ENCODE data around the gene RAMP3.
"Not testable (repeated sequence)": the region's sequence is repeated elsewhere in the genome, so short reads cannot be mapped to it uniquely, and the experiment has no call there.

RAMP3 gene

DNA sequence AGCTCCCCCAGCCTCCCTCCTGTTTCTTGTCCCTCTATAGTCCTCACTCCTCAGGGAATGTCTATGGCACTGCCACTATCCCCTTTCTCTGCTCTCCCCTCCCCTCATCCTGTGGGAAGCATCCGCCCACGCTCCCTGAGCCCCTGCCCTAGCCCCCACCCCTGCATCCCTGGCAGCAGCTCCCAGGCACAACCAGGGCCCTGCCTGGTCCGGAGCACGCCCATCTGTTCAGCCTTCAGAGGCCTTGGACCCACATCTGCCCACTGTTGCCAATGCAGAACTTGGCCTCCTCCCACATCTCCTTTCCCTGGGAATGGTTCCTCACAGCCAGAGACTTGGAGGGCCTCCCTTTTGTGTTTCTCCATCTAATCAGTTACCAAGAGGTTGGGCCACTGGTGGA, 25.7 kb upstream of the RAMP3 start:
- no peak for DNase-seq

DNA sequence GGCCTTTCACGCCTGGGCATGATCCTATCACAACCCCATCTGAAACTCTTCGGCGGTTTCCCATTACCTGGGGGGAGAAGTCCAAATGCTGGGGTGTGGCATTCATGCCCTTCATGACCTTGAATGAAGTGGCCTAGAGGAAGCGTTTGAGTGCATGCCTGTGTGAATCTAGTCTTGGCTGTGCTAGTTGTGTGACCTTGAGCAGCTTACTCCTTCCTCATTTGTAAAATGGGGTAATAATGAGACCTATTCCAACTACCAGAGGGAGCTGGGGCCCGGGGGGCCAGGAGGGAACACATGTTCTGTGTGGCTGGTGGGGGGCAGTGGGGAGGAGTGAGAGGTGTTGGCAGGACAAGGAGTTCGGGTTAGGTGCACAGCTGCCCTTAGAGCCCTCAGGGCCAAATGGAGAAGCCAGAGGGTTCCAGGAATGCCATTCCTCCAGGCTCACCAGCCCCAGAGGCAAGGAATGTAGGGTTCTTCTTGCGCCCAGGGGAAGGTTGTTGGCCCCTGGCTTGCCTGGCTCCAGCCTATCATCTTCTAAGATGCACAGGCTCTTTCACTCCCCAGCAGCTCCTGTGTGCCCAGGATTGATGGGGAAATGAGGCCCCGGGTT, 24.8 kb upstream of the RAMP3 start:
- no peak for DNase-seq

GRCh38 chr7:45133352-45133751, 24.2 kb upstream of the RAMP3 start:
- DNase-seq, result no peak

DNA sequence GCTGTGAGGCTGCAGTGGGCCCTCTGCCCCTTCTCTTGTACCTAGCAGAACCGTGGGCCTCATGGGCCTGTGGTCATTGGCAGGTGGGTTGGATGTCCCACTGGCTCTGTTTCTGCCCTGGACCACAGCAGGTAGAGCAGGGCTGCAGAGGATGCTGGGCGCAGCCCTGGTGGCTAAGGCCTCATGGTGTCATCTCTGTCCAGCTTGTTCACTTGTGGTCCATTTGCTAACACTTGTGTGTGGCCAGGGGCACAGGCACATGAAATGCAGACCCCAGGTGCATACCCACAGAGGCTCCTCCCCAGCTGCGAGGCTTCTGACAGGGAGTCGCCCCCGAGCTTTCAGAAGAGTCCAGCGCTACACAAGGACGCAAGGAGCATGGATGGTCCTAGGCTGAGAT, 23.7 kb upstream of the RAMP3 start:
- DNase-seq, result no peak

GRCh38 chr7:45136106-45137060, 21.2 kb upstream of the RAMP3 start:
- peak in 48 of 58 donors; percentile 6 to 68 (median 24) for DNase-seq

DNA sequence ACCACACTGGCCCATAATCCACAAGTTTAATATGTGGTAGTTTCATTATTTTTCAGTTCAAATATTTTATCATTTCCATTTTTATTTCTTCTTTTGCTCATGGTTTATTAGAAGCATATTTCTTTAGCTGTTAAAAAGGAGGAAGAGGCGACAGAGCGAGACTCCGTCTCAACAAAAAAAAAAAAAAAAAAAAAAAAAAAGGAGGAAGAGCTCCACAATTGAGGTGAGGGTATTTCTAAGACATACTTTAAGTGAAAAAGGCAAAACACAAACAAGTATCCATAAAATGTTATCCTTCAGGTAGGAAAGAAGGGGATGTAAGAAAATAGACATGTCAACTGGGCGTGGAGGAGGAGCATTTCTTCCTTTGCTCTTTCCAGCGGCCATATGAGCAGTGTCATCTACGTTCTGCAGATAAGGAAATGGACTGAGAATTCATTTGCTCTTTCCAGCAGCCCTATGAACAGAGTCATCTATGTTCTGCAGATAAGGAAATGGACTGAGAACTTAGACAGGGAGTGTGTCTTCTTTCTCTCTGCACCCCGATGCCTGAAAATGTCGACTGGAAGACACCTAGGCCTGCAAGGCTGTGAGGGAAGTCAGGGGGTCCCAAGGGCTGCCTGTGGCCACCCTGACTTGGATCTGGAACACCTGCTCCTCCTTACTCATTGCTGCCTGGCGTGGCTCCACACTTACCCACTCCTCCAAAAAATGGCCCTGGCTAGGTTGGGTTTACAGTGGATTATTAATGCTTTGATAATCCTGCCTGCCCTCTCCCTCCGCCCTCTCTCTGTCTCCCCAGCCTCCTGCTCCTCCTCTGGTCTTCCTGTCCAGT, 18.9 kb upstream of the RAMP3 start:
- no peak for DNase-seq

DNA sequence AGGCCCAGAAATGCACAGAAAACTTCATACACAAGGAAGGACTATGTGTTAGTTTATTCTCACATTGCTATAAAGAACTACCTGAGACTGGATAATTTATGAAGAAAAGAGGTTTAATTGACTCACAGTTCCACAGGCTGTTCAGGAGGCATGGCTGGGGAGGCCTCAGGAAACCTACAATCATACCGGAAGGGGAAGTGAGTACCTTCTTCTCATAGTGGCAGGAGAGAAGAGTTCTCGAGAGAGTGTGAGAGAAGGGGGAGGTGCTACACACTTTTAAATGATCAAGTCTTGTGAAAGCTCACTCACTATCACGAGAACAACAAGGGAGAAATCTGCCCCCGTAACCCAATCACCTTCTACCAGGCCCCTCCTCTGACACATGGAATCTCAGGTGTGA, 16.8 kb upstream of the RAMP3 start:
- DNase-seq, result no peak

- DNase-seq, result no peak
These were observed 14.0 kb upstream of the RAMP3 start for GRCh38 chr7:45143616-45144015.

GRCh38 chr7:45145881-45146280, 11.7 kb upstream of the RAMP3 start:
- no peak for DNase-seq

DNA sequence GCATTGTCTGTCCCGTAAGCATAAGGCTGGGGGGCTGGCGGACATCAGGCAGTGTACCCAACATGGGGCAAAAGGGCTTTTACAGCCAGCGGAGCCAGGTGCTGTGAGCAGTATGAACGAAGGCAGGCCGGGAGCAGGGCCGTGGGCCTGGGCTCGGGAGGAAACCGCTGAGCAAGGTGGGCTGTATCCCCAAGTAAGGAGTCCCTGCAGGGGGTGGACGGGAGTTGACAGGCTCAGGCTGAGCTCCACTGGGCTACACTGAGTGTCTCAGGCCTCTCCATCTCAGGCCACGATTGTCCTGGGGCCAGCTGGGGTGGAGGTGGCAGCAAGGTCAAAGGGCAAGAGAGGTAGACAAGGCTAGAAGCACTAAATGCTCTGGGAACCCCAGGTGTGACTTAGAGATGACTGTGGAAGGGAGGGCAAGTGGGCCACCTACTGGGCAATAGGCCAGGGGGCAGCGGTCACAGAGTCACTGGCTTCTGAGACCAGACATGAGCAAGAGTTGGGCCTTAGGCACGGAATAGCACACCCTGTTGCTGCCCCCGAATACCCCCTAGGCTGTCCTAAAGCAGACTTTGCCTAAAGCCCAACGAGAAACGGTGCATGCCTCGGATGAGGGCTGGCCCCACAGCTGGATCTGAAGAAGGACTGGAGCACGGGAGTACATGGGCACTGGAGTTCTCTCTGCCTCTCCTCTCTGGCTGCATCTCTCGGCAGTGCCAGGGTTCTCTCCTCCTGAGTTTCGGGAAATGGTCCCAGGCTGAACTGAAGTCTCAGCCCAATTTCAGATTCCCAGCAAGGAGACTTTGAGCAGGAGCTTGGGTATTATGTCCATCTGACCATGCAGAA, 10.8 kb upstream of the RAMP3 start:
- no peak for DNase-seq

GRCh38 chr7:45147858-45148652, 9.5 kb upstream of the RAMP3 start:
- no peak for DNase-seq

- DNase-seq, result no peak
These were observed 9.0 kb upstream of the RAMP3 start for GRCh38 chr7:45148653-45148973.

- no peak for DNase-seq
These were observed 8.0 kb upstream of the RAMP3 start for GRCh38 chr7:45149606-45150005.

DNA sequence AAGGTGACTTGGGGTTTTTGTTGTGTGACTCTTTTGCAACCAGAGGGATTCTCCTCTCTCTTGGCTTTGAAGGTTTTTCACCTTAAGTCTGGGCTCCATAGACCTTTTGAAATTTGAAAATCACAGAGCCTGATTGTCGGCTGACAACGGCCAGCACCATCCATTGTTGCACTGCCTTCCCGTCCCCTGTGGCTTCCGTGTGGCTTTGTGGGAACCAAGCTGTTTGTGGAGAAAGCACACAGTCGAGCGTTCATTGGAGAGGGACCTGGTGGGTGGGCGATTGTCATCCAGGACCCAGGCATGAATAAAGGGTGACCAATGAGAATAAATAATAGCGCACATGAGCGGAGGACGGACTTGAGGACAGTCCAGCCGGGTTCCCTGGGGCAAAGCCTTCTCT, 7.4 kb upstream of the RAMP3 start:
- DNase-seq, result no peak

GRCh38 chr7:45151131-45151684, 6.4 kb upstream of the RAMP3 start:
- no peak for DNase-seq

DNA sequence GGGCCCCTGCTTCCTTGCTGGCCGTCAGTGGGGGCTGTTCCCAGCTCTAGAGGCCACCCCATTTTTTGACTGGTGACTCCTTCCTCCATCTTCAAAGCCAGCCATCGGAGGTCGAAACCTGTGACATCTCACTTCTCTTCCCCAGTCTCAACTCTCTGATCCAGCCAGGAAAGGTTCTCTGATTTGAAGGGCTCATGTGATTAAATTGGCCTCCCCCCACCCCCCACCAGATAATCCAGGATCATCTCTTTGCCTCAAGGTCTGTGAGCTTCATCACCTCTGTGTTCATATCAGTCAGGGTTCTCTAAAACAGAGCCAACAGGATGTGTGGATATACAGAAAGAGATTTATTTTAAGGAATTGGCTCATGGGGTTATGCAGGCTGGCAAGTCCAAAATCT, 5.6 kb upstream of the RAMP3 start:
- no peak for DNase-seq

DNA sequence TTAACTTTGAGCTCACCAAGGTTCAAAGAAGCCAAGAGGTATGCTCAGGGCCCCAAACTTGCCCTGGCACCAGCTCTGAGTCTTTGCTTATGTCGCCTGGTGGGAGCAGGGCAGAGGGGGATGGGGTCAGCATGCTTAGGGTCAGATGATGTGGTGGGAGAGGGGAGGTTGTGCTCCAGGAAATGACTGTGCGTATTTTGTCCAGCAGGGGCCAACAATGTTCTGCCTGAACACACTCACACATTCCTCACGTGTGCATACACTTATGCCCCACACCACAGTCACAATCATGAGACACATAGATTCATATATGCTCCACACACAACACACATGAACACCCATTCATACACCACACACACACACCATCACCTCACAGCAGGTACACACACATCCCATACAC, 4.4 kb upstream of the RAMP3 start:
- DNase-seq, result no peak

DNA sequence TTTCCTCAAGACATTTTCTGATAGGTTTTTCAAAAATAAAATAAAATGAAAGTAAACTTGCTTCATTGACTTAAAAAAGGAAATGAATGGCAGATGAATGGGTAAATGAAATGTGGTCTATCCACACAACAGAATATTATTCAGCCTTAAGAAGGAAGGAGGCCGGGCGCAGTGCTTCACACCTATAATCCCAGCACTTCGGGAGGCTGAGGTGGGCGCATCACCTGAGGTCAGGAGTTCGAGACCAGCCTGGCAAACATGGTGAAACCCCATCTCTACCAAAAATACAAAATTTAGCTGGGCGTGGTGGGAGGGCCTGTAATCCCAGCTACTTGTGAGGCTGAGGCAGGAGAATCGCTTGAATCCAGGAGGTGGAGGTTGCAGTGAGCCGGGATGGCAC, 3.7 kb upstream of the RAMP3 start:
- not testable (repeated sequence) for DNase-seq

GRCh38 chr7:45155357-45155900, 2.2 kb upstream of the RAMP3 start:
- no peak for DNase-seq

- DNase-seq, result no peak
These were observed 1.6 kb upstream of the RAMP3 start for GRCh38 chr7:45155941-45156340.
